Measurements from ENCODE around the gene AP3M1.
"Not testable (repeated sequence)": the region's sequence is repeated elsewhere in the genome, so short reads cannot be mapped to it uniquely, and the experiment has no call there.

AP3M1 gene

DNA sequence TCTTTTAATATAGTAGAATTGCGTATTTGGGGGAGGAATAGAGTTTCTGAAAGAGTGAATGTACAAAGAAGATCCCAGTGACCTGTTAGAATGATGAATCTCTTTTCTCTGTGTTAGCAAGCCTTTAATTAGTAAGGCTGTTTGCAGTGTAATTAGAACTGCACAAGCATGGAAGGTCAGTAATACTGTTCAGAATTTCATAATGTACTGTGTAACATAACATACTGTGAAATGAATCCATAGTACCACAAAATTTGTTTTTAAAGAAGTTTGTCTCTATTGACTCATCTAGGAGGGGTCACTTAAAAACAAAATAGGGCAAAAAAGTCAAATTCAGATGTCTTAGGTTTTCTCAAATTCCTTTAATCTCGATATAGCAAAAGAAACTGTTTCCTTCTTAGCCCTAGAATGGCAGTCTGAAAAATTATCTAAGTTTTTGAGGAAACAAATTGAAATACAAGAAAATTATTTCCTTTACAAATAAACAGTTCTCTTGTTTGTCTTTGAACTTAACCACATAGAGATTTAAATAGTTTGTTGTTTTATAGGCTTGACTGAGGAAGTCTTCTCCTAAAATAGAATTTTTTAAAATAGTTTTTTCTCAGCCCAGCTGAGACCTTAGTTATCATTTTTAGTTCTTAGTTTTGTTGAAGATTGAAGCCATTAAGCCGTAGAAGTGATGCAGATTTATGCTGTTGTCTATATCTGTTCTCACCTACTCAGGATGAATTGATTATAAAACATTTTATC, 12.9 kb upstream of the AP3M1 start:
- DNase-seq (ENCODE audit: low read depth, low spot score), result no peak

DNA sequence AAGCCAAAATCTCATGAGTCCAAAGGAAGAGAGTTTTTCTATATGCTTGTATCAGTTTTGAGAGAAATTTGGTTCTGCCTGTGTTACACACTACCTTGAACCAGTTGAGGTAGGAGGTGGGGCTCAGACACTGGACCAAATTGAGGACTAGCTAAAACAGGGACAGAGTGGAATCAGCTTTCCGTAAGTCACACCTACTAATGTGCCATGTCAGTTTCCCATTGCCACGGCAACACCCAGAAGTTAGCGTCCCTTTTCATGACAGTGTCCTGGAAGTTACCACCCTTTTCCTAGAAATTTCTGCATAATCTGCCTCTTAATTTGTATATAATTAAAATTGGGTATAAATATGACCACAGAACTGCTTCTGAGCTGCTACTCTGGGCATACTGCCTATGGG, 9.4 kb upstream of the AP3M1 start:
- no peak for DNase-seq (ENCODE audit: low read depth, low spot score)

DNA sequence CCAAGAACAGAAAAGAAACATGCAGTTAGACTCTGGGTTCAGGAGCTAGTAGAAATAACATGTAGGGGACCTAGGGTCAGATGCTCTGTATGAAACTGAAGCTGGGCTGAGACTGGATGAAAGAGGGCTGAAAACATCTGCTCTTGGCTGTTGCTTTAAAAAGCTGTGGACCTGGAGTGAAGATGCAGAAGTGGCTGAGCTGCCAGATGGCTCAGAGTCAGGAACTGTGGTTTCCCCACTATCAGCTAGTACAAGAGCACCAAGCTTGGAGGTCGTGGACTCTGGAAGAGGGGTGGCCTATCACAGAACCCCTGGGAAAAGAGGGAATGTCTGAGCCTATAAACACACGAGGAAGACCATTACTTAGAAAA, 6.3 kb upstream of the AP3M1 start:
- DNase-seq (ENCODE audit: low read depth, low spot score), result no peak

DNA sequence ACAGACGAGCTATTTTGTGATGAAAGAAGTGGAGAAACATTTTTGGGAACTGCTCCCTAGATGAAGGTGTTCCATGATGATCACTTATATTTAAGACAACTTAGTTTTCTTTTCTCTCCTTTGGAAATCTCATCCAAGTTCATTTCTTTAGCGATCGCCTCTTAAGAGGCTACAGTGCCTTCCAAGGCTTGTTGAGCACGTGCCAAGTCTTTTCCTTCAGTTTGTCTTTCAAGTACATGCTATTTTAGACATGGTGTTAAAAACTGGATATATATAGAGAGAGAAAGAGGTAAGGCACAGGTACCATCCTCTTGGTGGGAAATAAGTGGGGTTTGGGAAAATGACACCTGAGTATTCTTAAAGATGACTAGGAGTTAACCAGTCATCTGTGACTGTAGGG, 3.0 kb upstream of the AP3M1 start:
- DNase-seq (ENCODE audit: low read depth, low spot score), result no peak

DNA sequence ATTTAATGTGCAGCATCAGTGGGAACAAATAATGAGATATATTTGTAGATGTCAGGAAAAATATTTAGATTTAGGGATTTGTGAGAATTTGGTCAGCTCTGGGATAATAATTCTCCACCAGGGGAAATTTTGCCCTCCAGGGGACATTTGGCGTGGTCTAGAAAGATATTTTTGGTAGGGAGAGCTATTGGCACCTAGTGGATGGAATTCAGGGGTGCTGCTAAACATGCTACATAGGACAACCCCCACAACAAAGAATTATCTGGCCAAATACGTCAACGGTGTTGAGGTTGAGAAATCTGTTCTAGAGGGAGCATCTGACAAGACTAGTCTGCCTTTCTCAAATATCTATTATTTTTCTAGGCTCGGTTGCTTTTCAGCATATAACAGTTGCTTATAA, 2.5 kb upstream of the AP3M1 start:
- no peak for DNase-seq (ENCODE audit: low read depth, low spot score)

DNA sequence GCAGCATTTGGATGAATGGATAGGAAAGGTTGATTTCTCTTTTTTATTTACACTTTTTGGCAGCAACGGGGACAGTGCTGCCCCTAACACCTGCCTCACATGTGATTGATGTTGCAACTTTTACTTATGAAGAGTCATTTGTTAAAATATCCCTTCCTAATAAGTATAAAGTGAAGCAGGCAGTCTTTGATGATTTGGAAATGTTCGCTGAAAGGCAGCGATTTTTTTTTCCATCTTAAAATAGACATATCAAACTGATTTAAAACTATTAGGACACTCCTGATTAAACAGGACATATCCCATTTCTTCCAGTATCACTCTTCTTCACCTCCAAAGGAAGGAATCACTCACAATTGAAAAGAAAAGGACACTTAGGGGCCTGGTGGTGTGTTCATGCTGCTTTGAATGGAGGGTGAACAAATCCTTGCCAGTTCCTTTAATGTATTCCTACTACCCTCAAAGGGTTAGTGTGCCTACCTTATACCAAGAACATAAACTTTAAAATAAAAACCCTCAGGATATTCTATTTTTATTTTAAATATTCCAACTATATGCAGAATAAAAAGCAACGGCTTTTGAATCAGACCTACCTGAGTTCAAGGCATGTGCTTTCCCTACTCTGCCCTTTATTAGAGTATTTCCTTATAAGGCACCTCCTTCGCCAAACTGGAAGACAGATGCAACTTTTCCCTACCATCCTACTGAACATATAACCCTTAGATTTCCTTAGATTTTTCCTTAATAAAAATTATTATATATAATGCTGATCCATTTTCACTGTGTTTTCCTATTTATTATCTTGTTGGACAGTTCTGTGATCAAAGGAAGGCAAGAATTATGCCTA, 1.5 kb upstream of the AP3M1 start:
- no peak for DNase-seq (ENCODE audit: low read depth, low spot score)

DNA sequence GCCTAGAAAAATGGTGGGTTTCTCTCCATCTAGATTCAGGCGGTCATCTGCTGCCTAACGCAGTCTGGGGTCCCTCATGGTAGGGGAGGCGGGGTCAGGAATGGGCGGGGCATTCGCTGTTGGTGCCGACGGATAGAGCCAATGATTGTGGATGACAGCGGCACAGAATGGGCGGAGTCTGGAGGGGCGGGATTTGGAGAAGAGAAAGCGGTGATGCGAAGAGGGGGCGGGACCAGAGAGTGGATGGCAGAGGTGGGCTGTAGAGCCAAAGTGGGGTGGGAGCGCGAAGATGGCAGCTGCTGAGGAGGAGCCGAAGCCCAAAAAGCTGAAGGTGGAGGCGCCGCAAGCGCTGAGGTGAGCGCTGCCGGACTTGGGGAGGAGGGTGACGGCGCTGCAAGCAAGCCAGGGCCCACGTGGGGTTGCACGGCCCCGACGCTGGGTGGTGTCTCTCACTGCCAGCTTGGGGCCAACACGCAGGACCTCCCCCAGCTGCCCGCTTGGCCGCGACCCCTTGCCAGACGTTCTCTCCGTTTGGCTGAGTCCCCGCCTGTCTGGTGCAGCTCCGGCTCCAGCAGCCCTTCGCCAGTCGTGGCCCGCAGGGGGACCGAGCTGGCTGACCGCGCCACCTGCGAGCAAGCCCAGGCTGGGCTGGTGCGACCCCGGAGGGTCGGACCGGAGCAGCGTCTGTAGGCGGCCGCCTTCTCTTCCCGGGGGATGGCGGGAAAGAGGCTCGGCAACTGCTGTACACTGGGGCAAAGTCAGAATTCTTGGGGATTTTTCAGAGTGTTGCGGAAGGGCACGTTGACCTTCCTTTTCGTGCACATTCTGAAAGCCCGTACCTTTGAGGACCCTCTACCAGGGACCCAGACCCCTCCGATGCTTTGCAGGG, 606 bp upstream of the AP3M1 start, which contains the start of gene ADK:
ADK (plus strand) TSS at position 232 of the 889 bp plus-strand sequence; CDS start at position 290, 58 bp downstream.
- DNase-seq (ENCODE audit: low read depth, low spot score), result peak; percentile 96

DNA sequence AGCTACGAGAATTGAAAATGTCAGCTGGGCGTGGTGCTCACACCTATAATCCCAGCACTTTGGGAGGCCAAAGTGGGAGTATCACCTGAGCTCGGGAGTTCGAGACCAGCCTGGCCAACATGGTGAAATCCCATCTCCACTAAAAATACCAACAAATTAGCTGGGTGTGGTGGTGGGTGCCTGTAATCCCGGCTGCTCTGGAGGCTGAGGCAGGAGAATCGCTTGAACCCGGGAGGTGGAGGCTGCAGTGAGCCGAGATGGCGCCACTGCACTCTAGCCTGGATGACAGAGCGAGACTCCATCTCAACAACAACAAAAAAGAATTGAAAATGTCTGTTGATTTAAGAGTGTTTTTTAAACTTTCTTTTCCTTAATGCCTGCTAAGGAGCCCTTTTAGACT, 3.6 kb downstream of the AP3M1 start:
- not testable (repeated sequence) for DNase-seq (ENCODE audit: low read depth, low spot score)

DNA sequence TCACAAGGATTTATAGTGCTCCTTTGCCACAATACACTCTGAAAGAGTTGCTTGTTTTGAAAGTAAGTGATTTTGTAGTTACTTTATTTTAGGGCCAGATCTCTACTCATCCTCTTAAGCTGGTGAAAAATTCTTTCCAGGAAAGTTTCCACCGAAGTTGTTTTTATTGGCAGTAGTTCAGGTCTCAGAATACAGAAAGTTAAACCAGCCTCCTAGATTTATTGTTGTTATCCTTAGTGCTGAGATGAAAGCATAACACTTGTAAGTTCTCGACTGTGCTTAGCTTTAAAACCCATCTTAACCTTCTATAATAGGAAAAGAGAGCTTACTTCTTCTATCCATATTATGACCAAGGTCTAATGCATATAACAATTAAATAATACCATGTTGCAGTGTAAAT, 5.5 kb downstream of the AP3M1 start:
- DNase-seq (ENCODE audit: low read depth, low spot score), result peak; percentile 71

DNA sequence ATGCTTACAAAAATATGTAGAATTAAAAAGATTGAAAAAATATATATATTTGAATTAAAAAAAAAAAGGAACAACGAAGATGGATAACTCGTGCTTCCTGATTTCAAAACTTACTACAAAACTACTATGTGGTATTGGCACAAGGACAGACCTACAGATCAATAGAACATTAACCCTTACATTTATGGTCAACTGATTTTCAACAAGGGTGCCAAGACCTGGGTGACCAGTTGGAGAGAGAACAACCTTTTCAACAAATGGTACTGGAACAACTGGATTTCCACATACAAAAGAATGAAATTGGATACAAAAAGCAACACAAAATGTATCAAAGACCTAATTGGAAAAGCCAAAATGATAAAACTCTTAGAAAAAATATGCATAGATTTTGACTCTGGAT, 10.1 kb downstream of the AP3M1 start:
- no peak for DNase-seq (ENCODE audit: low read depth, low spot score)

DNA sequence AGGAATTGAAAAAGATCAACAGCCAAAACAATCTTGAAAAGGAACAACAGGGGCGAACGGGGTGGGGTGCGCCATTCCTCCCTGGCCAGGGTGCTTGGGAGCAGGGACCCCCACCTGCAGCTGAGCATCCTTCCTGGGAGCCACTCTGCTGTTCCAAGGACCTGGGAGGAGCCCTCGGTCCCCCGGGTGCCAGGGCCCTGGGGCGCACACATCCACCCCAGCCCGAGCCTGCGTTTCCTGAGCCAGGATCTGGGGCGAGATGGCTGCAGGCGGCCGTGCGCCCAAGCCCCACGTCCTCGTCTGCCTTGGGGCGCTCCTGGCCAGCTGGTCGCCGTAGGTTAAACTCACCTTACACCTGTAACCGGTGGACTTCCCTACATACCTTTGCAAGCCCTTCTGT, 10.6 kb downstream of the AP3M1 start:
- DNase-seq (ENCODE audit: low read depth, low spot score), result no peak

DNA sequence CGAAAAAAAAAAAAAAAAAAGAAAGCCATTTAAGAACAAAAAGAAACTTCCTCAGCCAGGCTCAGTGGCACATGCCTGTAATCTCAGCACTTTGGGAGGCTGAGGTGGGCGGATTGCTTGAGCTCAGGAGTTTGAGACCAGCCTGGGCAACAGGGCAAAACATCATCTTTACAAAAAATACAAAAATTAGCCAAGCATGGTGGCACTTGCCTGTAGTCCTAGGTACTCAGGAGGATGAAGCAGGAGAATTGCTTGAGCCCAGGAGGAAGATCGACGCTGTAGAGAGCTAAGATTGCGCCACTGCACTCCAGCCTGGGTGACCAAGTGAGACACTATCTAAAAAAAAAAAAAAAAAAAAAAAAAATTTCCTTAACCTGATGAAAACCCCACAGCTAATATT, 12.0 kb downstream of the AP3M1 start:
- not testable (repeated sequence) for DNase-seq (ENCODE audit: low read depth, low spot score)

DNA sequence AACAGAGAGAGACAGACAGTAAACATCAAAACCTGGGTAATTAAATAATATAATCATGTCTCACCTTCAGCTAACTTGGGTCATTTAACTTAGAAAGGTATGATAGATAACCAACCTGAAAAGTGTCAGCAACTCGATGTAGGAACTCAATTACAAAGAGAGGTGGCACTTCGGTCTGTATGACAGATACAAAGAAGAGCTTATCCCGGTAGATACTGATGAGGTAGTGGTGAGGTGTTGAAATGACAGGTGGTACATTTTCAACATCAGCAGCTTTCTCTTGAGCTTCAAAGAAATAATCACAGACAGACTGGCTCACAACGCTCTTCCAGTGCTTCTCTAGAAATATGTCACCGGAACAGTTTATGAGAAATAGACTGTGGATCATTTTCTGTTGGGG, 12.6 kb downstream of the AP3M1 start:
- no peak for DNase-seq (ENCODE audit: low read depth, low spot score)

DNA sequence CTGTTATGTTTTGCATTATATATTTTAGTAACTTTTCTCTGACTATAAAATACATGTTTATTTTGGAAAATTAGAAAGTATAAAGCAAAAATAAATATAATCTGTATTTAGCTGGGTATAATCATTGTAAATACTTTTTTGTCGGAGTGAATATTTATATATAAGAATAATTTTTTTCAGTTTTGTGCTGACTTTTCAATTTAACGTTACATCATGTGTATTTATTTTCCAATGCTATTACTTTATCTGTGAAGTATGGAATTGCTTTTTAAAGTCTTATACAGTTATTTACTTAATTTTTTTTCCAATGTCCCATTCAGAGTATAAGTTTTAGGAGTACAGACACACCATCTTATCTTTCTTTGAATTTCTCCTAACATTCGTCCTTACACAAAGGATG, 15.2 kb downstream of the AP3M1 start:
- DNase-seq (ENCODE audit: low read depth, low spot score), result no peak

DNA sequence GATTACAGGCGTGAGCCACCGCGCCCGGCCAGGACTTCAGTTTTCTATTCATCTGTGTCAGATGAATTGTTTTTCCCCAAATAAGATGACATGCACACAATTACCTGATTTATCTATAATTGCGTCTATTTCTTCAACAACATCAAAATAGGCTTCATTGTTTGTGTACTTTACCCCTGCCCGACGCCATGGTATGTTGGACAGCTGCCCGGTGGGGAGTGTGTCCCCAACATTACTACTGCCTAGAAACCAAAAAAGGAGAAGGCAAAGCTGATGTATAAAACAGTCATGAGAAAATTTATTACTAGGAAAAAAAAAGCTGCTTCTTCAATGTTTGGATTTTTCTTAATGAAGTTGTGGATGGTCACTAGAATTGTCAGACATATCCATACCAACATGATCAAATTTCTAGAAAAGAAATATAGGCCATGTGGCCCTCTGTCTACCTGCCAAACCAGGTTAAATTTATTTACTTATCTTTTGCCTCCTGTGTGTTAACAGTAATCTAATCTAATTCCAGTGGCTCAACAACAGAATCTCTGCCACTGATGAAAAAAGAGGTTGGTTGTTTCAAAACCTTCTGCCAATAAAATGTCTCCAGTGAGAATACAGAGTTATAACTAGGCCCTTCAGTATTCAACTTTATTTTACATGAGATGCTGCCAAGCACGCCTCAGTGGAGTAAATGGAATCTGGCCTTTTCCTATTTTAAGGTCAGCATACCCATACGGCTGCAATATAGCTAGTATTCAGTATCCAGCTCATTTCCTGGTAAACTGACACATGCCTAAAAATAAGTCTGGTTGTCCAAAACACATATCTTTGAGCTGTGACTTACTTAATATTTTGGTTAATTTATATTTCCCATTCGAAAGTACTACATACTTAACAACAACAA, 16.5 kb downstream of the AP3M1 start:
- DNase-seq (ENCODE audit: low read depth, low spot score), result no peak

DNA sequence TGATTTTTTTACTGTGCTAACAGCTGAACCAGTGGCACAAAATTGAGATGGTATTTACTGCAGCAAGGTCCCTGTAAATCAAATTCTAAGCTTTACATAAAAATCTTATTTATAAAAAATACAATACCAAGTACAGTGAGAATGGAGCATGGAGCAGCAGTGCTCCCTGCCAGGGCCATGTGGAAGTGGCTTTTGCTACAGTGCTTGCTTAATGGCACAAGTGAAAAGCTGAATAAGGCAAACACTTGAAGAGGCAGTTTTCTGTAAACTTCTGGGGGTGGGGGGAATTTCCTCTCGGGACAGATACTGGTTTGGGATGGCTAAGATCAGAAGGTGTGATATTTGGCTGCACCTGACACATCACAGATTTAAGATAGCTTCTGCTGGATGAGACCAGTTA, 27.5 kb downstream of the AP3M1 start:
- no peak for DNase-seq (ENCODE audit: low read depth, low spot score)

DNA sequence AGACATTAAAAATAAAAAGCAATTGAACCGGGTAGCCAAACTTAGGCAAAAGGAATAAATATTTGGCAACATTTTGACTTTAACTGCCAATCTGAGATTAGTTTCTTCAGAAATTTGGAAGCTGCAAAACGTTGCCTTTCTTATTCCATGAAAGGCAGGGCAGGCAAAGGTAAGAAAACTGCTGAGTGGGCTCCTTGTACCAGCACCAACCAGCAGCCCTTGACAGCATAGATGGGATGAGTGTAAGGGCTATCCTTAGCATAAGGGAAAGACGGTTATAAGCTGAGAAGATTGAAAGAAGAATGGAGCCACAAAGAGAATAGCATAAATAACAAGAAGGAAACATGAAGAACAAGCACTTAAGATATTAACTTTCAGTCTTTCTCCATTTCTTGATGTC, 28.6 kb downstream of the AP3M1 start:
- DNase-seq (ENCODE audit: low read depth, low spot score), result no peak

DNA sequence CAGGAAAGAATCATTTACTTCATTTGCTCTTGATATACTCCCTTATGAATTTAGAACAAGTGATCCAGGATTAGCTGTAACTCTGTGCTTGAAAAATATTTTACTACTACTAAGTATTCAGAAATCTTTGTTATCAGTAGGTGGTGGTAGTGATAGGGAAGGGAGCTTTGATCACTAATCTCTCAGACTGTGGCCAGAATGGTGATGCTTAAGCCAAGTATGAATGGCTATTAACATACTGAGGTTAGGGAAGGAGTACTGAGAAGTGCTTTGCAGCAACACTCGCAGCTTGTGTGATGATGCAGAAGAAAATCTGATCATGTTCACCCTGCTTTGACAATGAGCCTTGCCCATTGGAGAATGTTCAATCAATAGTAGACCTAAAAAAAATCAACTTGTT, 29.3 kb downstream of the AP3M1 start:
- DNase-seq (ENCODE audit: low read depth, low spot score), result no peak

DNA sequence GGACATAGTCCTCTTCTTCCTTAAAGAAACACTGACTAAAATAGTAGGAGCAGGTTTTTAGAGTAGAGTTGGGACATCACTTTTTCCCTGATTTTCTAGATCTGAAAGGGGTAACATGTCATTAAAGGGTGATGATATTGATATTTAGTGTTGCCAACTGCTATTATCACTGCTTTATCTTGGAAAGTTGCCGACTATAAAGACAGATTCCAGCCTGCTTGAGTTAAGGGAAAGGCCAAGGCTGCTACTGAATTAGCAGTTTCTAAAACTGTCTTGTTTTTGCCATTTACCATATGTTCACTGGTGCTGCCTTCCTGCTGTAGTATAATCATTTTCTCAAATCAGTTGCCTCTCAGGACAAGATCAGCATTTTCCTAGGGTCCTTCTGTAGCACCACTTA, 29.7 kb downstream of the AP3M1 start:
- no peak for DNase-seq (ENCODE audit: low read depth, low spot score)

DNA sequence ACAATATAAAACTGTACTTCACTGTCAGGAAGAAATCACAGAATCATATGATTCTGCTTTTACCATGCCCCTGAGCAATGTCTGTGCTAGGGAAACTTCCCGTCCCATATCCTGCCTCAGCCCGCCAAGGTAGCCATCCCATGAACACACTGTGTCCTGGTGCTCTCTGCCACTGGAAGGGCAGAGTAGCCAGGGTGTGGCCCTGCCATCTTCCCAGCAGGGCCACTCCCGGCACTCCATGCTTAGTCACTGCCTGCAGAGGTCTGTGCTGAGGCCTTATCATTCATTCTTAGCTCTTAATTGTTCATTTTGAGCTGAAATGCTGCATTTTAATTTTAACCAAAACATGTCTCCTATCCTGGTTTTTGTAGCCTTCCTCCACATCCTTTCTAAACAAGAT, 31.8 kb downstream of the AP3M1 start:
- DNase-seq (ENCODE audit: low read depth, low spot score), result no peak

DNA sequence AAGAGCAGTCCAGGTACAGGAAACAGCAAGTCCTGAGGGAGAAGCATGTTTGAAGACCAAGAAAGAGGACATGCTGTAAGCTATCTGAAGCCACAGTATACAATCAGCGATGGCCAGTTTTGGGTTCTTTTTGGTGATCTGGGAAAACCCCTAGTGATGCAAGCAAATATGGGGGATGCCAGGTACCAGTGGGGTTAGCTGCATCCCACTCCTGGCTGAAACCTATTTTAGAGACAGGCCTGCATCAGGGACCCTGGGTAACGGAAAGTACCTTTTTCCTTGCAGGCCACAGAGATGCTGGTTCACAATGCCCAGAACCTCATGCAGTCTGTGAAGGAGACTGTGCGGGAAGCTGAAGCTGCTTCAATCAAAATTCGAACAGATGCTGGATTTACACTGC, 32.9 kb downstream of the AP3M1 start:
- no peak for DNase-seq (ENCODE audit: low read depth, low spot score)

Data from smooth muscle cell of the brain vasculature (primary cell).